NCI-H1417 (cell line): ENCODE results near the gene AREL1.

ENCODE experiments used
- DNase-seq, 3 experiments: peaks; one replicate each; lab custom pipeline; 2025; lab: John Stamatoyannopoulos, UW

AREL1 gene

GRCh38 chr14:74636424-74637177 lies 76.3 kb downstream of the AREL1 start:
- DNase-seq = no peak

GRCh38 chr14:74635847-74636246 lies 77.0 kb downstream of the AREL1 start:
- no peak for DNase-seq

- peak; percentile 21 to 70 (median 69) for DNase-seq
These were observed 77.9 kb downstream of the AREL1 start for GRCh38 chr14:74634964-74635363.

- no peak for DNase-seq
These were observed 78.4 kb downstream of the AREL1 start for GRCh38 chr14:74634481-74634880.

- no peak for DNase-seq
These were observed 81.8 kb downstream of the AREL1 start for GRCh38 chr14:74630881-74631690.

GRCh38 chr14:74628418-74628817 lies 84.5 kb downstream of the AREL1 start:
- DNase-seq = no peak

- no peak for DNase-seq
These were observed 85.8 kb downstream of the AREL1 start for GRCh38 chr14:74627076-74627475.

- DNase-seq = no peak
These were observed 90.6 kb downstream of the AREL1 start for GRCh38 chr14:74622257-74622656.

- DNase-seq = no peak
These were observed 91.3 kb downstream of the AREL1 start for GRCh38 chr14:74621556-74621955.

- no peak for DNase-seq
These were observed 92.0 kb downstream of the AREL1 start for GRCh38 chr14:74620923-74621322.

- DNase-seq = no peak
These were observed 92.4 kb downstream of the AREL1 start for GRCh38 chr14:74620497-74620921.

GRCh38 chr14:74619672-74620131 lies 93.2 kb downstream of the AREL1 start:
- no peak for DNase-seq

- DNase-seq = no peak
These were observed 94.6 kb downstream of the AREL1 start for GRCh38 chr14:74618078-74618952.

- DNase-seq = no peak
These were observed 95.7 kb downstream of the AREL1 start for GRCh38 chr14:74616996-74617700.

- no peak for DNase-seq
These were observed 96.4 kb downstream of the AREL1 start for GRCh38 chr14:74616507-74616906.

- no peak for DNase-seq
These were observed 97.1 kb downstream of the AREL1 start for GRCh38 chr14:74615735-74616134.

- DNase-seq = peak in 2 of 3 experiments; percentile 9 to 25
These were observed 98.1 kb downstream of the AREL1 start for GRCh38 chr14:74614508-74615495.

- DNase-seq = no peak
These were observed 99.5 kb downstream of the AREL1 start for GRCh38 chr14:74613211-74613914.

GRCh38 chr14:74612350-74613021 lies 100.4 kb downstream of the AREL1 start:
- DNase-seq = peak; percentile 10 to 86 (median 16)
